GM19238 (cell line): ENCODE data around the gene SCFD2.
"Not testable (repeated sequence)": the region's sequence is repeated elsewhere in the genome, so short reads cannot be mapped to it uniquely, and the experiment has no call there.

Experiments
- DNase-seq: peaks from one replicate; pipeline ENCODE4 v3.0.0; 2011; ENCODE audit warnings: low spot score; ENCODE audit not compliant: insufficient read length

SCFD2 gene

GRCh38 chr4:52837716-52838558 is 527.9 kb downstream of the SCFD2 start:
- DNase-seq, result no peak

DNA sequence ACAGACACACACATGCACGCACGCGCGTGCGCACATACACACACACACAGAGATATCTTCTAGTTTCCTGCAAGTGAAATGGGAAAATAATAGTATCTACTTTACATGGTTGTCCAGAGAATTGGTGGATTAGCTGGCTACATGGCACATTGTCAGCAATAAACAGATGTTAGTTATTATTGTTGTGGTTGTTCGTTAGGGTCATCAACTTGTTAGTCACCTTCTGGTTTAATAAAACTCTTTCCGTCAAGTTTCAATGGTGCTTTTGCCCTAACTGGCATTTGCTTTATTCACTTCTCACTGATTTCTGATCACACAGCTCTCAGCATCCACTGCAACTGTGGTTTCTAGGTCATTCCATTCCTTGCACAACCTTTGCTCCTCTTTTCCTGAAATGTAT is 529.2 kb downstream of the SCFD2 start:
- DNase-seq, result no peak

- no peak for DNase-seq
Measured at GRCh38 chr4:52836120-52836519, 529.7 kb downstream of the SCFD2 start.

DNA sequence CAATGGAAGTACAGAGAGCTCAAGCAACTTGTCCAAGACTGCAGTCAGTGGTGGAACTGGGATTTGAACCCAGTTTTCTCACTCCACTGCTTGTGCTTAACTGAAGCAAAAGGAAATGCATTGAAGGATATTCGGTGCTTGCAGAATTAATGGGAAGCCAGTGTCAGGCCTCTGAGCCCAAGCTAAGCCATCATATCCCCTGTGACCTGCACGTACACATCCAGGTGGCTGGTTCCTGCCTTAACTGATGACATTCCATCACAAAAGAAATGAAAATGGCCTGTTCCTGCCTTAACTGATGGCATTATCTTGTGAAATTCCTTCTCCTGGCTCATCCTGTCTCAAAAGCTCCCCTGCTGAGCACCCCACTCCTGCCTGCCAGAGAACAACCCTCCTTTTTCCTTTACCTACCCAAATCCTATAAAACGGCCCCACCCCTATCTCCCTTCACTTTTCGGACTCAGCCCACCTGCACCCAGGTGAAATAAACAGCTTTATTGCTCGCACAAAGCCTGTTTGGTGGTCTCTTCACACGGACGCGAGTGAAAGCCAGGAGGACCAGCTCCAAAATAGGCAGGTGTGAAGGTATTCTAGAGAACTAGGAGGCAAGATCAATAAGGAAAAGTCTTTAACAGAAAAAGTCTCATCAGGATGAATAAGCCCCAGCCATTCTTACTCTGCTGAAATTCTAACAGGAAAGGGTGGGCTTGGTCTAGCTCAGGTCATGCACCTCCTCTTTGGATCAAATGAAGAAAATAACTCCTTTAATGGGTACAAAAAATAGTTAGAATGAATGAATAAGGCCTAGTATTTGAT is 531.0 kb downstream of the SCFD2 start:
- not testable (repeated sequence) for DNase-seq

DNA sequence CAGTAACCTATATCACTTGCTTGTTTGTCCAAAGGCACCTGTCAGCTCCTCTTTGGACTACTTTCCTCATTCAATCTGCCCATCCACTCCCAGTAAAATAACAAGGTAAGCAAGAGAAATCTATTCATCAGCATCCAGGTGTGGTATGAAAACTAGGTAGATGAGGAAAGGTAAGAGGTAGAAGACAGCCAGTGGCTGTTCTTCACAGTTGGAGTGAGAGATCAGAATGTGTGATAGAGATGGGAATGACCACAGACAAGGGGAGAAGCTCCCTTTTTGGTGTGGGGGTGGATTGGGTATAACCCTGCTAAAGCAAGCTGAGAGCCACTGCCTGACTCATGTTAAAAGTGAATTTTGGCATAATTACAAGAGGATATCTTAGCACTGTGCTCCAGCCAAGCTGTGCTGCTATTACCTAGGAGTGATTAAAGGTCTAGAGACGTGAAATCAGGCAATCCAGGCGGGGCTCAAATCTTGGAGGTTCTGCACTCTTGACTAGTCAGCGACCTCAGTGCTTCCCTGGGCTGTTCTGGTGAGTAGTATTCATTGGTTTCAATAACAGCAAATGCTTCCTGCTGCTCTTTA is 531.8 kb downstream of the SCFD2 start:
- no peak for DNase-seq

GRCh38 chr4:52825460-52826090 is 540.3 kb downstream of the SCFD2 start:
- DNase-seq, result no peak

GRCh38 chr4:52824603-52825459 is 541.0 kb downstream of the SCFD2 start:
- no peak for DNase-seq

- no peak for DNase-seq
Measured at GRCh38 chr4:52824270-52824602, 541.6 kb downstream of the SCFD2 start.

DNA sequence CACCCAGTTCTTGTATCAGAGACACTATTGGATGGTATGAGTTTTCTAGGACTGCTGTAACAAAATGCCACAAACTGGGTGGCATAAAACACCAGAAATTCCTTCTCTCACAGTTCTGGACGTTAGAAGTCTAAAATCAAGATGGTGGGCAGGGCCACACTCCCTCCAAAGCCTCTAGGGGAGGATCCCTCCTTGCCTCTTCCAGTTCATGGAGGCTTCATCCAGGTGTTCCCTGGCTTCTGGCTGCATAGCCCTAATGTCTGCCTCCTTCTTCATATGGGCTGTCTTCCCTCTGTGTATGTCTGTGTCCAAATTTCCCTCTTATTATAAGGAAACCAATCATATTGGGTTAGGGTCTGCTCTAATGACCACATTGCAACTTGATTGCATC is 542.2 kb downstream of the SCFD2 start:
- DNase-seq, result no peak
